RWPE1 (cell line): ENCODE results near the gene LGI1.

Source experiments
- CTCF ChIA-PET: fragments of 350-600 bp; sonication (Branson Sonifier 250); formaldehyde crosslinking; extraction: SDS; loops from one replicate; lab custom pipeline; 2021; lab: Yijun Ruan, JAX
- POLR2A ChIA-PET: fragments of 400-600 bp; formaldehyde crosslinking; extraction: SDS; loops from one replicate; lab custom pipeline; 2020; ENCODE audit warnings: antibody characterized with exemption; ENCODE audit not compliant: low non-redundant PET; lab: Yijun Ruan, JAX
- DNase-seq: peaks from one replicate; pipeline ENCODE4 v3.0.0; 2012; ENCODE audit warnings: low spot score
- H3K27ac ChIP-seq: fragments of 450-650 bp; 2 replicates; pipeline ENCODE4 v1.5.1; 2017
- CTCF ChIP-seq: fragments of 450-650 bp; conservative IDR thresholded peaks from 2 replicates; pipeline ENCODE4 v1.5.1; 2017; ENCODE audit warnings: low read depth, mild to moderate bottlenecking

The LGI1 gene

GRCh38 chr10:93844979-93845626 lies 87.4 kb downstream of the LGI1 start:
- no peak for DNase-seq
- no peak overlapping the region for H3K27ac ChIP-seq
- no peak for TF ChIP-seq CTCF
- POLR2A ChIA-PET: no interaction called here
- CTCF ChIA-PET: interaction anchor here (1.0 kb wide), 1 partner anchor 14 kb away, joined by 7 read pairs; no protein-coding TSS in a partner anchor
